NCI-H128 (cell line): Measurements from ENCODE around the gene RPS6KB1.
A peak's percentile ranks its signal among the peaks of the same experiment; 100 is the strongest.
"Not testable (repeated sequence)": the region's sequence is repeated elsewhere in the genome, so short reads cannot be mapped to it uniquely, and the experiment has no call there.

Source experiments
- DNase-seq: peaks from one replicate; lab custom pipeline; 2025; ENCODE audit not compliant: unreplicated experiment; lab: John Stamatoyannopoulos, UW

Gene RPS6KB1

DNA sequence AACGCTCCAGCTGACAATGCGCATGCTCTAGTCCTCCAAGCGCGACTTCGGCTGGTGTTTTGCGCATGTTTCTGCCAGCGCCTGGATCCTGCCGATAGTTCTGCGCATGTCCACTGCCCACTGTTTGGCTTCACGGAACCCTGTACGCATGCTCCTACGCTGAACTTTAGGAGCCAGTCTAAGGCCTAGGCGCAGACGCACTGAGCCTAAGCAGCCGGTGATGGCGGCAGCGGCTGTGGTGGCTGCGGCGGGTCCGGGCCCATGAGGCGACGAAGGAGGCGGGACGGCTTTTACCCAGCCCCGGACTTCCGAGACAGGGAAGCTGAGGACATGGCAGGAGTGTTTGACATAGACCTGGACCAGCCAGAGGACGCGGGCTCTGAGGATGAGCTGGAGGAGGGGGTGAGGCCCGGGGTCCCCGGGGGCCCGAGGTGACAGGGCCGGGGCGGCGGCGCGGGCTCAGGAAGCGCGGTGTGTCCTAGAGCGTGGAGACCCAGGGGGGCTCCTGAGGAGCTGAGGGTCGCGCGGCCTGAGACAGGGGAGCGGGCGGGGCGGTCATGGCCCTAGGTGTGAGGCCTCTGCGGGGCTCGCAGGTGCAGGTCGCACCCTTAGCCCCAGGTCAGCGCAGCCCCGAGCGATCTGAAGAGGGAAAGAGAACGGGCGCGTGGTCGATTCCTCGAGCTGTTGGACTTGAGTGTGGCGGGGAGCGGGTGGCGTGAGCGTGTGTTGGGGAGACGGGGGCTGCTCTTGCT lies at the start of gene RPS6KB1, which contains the start of gene TUBD1:
Gene RPS6KB1, plus strand, starts transcription at position 198 of the 752 bp plus-strand sequence. Its CDS starts 64 bp downstream, at position 262.
Gene TUBD1, minus strand, starts transcription at position 20 of the 752 bp plus-strand sequence. CDS start 1,941 bp downstream, outside the sequence.
- peak; percentile 94 for DNase-seq

DNA sequence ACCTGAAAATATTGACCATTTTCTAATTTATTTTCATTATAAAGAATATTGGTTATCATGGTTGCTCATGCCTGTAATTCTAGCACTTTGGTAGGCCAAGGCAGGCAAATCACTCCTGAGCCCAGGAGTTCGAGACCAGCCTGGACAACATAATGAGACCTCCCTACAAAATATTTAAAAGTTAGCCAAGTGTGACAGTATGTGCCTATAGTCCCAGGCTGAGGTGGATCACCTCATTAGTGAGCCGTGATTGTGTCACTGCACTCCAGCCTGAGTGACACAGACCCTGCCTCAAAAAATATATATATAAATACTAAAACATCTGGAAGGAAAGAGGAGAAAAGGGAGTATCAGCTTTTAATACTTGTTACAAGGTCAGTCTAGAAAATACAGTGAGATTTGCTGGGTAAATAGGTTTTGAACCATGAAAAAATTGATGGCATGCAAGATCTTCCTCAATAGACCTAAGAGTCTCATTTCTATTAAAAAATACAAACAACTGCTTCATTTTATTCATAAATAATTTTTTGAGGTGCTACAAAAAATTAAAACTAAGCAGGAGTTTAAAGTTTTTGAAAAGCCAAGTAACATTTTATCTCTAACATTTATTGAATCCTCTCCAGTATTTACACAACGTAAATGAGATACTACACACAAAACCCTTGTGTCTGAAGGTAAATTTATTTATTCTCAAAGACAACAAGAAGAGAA lies 47.9 kb upstream of the RPS6KB1 start:
- no peak for DNase-seq

DNA sequence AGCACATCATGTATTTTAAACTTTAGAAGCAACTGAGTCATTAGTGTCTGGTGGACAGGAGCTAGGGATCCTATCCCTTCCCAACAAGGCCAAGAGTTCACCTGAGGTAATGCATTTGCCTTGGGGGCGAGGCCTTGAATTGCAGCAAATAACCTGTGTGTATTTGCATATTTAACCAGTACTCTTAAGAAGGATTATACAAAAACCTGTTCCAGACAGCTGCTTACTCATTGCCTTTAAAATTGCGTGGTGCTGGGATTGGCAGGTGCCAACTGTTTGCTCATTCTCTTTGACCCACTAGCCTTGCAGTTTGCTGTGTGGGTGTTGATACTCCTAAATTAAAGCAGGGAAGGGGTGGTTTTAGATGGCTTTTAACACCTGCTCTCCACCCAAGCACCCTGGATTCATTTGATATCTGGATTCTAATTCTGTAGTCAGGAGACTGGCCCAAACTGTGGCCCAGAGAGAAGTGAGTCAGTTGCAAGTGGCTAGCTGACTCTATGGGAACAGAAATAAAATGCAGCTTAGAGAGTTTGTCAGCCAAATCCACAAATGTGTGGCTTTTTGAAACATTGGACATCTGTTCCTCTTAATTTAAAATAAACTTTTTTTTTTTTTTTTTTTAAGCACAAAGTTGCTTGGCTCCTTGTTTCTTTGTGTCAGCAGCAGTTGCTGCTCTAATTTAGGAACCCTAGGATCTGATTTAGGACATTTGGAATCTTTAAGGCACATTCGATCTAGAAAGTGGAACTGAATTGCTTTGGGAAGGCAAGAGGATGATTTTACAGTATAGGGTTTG lies 47.1 kb upstream of the RPS6KB1 start:
- no peak for DNase-seq

DNA sequence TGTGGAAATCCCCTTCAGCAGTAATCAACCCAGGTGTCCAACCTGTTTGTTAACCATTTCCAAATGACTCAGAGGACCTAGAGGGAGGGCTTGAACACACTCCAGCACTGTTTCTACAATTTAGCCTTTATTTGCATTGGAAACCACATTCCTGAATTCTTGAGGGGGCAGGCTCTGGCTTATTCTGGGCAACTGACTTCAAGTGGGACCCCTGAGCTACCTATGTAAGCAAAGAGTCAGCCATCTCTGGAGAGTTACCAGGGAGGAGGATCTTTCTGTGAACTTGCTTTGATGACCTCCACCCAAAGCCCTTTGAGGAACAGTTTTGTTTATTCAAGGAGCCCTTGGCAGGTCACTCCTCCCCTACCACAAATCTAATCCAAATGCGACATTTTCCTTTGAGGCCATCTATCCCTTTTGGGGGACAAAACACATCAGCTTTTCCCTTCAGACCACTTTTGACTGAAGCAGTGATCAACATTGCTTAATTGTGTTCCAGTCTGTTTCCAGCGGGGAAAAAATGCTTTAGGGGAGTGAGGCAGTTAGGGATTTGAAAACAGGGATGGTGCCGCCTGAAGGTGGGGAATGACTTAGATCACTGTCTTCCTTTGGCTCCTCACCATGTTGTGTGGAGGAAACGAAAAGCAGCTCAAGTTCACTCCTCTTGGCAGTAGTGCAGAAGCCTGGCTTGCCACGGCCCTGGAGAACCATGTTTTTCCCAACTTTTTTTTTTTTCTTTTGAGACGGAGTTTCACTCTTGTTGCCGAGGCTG lies 46.3 kb upstream of the RPS6KB1 start:
- no peak for DNase-seq

DNA sequence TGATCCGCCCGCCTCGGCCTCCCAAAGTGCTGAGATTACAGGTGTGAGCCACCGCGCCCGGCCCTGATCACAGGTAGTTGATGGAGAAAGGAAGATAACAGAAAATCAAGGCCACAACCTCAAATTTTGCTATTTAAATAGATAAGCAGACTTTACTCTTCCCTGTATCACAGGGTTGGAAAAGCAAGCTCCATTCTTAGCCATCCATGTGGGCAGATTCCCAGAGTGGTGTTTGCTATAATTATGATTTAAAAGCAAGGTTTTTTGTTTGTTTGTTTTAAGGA lies 44.6 kb upstream of the RPS6KB1 start:
- DNase-seq, result no peak

DNA sequence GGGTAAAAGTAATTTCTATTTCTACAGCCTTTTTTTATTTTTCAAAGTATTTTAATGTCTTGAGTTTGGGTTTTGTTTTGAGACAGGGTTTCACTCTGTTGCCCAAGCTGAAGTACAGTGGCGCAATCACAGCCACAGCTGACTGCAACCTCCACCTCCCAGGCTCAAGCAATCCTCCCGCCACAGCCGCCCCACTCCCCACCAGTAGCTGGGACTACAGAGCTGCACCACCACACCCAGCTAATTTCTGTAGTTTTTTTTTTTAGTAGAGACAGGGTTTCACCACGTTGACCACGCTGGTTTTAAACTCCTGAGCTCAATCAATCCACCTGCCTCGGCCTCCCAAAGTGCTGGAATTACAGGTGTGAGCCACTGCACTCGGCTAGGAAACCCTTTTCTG lies 44.1 kb upstream of the RPS6KB1 start:
- DNase-seq, result no peak

DNA sequence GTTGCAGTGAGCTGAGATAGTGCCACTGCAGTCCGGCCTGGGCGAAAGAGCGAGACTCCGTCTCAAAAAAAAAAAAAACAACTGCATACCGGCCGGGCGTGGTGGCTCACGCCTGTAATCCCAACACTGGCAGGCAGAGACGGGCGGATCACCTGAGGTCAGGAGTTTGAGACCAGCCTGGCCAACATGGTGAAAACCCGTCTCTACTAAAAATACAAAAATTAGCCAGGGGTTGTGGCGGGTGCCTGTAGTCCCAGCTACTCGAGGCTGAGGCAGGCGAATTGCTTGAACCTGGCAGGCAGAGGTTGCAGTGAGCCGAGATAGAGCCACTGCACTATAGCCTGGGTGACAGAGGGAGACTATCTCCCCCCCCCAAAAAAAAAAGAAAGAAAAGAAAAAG lies 42.6 kb upstream of the RPS6KB1 start:
- DNase-seq, result not testable (repeated sequence)

DNA sequence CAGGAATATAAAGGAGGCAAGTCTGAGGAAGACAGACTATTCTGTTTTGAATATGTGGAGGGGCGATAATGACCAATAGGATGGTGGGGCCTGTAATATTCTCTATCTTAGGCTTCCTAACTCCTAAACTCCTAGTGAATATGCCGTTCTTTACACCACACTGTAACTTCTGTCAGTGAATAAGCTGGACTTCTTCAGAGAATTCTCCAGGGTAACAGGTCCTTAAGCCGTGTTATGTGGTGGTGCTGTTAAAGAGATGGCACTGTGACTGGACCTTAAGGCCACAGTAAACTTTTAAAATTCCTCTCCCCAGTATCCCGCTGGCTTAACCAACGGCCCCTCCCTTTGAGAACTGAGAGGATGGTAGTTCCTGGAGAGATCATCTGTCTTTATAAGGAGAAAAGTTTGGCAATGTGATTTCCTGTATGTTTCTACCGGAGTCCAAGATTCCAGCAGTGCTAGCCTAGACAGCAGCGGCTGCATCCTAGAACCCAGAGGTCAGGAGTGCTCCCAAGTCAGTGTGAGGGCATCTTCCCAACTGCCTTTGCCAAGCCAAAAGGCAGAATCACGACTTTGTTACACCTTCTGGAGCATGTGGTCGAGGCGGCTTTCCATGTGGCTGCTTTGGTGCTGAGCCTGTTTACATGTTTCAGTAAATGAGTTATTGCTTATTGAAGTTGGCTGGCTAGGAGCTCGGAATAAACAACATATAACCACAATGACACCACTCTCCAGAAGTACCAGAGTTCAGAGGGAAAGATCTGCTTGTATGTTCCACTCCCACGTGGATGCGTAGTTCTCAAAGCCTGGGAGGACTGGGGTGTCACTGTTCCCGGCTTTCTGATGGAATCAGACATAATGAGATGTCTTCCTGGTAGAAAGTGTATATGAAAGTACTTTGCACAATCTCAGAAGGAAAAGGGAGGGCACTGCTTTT lies 41.2 kb upstream of the RPS6KB1 start:
- DNase-seq, result no peak

DNA sequence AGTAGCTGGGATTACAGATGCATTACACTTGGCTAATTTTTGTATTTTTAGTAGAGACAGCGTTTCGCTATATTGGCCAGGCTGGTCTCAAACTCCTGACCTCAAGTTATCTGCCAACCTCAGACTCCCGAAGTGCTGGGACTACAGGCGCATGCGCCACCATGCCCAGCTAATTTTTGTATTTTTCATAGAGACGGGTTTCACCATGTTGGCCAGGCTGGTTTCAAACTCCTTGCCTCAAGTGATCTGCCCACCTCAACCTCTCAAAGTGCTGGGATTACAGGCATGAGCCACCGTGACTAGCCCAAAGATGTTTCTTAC lies 40.1 kb upstream of the RPS6KB1 start:
- DNase-seq, result not testable (repeated sequence)

DNA sequence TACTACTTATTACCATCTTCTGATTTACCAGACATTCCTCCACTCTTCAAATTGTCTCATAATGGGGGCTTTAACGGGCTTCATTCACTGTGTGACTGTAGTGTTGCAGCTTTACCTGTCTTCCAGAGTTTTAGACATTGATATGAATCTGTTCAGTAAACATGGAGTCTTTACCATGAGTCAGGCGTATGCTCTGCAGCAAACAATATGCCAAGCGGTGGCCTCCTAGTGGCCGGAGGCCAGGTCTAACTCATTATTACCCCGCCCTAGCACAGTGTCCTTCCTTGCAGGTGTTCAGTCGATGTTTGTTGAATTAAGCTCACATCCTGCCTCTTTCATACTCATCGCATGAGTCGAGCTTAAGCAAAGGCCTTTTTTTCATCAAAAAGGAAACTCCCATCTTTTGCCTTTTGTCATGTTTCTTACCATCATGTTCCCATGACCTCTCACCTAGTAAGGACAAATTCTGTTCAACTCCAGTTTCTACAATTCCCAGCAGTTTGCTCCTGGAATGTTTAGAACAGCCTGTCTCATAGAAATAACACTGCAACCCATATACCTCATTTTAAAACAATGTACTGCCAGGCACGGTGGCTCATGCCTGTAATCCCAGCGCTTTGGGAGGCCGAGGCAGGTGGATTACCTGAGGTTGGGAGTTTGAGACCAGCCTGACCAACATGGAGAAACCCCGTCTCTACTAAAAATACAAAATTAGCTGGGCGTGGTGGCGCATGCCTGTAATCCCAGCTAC lies 39.6 kb upstream of the RPS6KB1 start:
- no peak for DNase-seq

DNA sequence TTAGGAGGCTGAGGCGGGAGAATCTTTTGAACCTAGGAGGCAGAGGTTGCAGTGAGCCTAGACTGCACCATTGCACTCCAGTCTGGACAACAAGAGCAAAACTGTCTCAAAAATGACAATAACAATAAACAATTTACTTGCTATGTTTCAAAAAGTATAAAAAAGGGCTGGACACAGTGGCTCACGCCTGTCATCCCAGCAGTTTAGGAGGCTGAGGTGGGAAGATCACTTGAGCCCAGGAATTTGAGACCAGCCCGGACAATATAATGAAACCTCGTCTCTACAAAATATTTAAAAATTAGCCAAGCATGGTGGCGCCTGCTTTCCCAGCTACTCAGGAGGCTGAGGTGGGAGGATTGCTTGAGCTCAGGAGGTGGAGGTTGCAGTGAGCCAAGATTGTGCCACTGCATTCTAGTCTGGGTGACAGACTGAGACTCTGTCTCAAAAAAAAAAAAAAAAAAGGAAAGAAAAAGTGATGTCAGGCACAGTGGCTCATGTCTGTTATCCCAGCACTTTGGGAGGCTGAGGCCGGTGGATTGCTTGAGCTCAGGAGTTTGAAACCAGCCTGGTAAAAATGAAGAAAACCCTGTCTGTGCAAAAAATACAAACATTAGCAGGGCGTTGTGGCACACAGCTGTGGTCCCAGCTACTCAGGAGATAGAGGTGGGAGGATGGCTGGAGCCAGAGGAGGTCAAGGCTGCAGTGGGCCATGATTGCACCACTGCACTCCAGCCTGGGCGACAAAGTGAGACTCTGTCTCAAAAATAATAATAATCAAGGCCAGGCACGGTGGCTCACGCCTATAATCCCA lies 38.8 kb upstream of the RPS6KB1 start:
- not testable (repeated sequence) for DNase-seq

DNA sequence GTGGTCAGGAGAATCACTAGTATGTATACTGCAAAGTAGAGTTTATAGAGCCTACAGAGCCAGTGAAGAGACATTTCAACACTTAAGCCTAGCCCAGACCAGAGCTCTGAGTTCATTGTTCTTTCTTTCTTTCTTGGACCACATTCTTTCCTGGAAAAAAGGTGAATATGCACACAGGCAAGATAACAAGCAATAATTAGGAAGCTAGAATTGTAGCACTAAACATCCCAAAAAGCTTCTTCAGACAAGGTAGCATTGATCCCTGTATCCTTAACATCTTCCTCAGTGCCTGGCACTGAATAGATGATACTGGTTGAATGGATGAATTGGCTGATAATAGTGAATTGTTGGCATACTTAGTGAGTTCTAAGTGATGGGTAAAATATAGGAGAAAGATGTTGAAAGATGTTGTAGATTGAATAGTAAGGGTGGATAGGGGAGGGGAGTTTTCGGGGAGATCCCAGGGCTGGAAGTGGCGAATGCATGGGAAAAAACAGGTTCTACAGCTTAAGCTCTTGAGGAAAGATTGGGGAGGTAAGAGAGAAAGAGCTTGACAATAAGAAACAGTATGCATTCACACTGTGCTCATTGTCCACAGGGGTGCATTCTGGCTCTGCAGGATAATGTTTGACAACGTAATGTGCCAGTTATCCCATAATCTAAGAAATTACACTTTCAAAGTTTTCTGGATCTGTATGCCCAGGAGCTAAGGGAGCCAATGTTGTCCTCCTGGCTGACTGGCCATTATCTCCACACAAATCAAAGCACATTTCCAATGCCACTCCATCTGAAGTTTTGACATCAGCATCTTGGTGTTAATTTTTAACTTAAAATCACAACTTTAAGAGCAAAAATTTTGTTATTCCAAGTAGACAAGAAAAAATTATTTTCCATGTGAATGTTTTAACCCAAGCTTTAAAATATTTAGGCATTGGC lies 35.8 kb upstream of the RPS6KB1 start:
- DNase-seq, result no peak

DNA sequence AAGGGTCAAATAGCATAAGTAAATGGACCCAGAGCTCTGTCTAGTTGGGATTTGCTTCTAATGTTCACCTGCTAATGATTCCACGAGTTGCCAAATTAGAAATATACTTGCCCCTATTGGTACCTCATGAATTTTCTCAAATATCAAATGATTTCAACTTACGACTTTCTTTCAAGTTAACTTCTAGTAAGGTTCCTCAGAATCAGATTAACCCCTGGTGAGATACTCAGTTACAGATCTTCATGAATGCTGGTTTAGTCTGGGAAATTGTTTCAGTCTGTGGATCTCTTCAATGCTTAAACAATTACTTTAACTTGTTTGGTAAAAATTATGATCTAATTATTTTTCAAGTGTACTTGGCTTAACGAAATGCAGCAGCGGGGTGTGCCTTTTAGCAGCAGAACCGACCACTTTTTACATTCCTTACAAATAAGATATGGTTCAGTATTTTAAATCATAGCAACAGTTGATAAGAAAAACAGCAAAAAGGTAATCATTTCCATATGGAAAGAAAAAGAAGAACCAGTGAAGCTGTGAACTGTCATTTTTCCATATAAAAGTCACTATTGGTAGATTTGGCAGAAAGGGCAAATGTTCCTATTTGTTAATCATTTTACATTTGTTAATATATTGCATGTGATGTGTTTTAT lies 34.6 kb upstream of the RPS6KB1 start:
- DNase-seq, result no peak

DNA sequence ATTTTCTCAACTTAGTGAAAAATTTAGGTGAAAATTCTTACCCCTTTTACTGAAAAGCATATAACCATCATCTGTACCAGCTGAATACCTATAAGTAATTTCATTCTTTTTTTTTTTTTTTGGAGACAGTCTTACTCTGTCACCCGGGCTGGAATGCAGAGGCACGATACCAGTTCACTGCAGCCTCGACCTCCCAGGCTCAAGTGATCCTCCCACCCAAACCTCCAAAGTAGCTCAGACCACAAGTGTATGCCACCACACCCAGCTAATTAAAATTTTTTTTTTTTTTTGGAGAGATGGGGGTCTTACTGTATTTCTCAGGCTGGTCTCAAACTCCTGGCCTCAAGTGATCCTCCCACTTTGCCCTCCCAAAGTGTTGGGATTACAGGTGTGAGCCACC lies 34.0 kb upstream of the RPS6KB1 start:
- no peak for DNase-seq

DNA sequence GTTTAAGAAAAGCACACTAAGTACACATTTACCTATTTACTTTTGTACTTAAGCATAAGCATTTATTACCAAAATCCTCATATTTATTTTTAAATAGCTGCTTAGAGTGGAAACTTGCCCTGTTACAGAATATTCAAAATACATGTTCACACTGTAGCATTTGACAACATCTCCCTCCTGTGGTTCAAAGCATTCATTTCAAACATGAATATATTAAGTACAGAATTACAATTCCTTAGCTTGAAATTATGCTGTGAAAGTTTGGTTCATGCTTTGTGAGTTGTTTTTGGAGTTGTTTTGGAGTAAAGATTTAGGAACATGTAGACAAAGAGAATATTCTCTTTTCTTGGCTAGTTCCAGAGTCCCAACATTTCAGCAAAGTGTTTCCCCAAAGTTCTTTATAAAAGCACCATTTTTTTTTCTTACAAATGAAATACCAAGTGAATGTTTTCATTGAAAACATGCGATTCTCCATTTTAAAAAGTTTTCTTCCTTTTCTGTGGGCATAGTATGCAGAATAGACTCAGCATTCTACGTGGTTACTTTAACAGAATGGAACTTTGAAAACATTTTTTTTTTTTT lies 33.4 kb upstream of the RPS6KB1 start:
- no peak for DNase-seq

DNA sequence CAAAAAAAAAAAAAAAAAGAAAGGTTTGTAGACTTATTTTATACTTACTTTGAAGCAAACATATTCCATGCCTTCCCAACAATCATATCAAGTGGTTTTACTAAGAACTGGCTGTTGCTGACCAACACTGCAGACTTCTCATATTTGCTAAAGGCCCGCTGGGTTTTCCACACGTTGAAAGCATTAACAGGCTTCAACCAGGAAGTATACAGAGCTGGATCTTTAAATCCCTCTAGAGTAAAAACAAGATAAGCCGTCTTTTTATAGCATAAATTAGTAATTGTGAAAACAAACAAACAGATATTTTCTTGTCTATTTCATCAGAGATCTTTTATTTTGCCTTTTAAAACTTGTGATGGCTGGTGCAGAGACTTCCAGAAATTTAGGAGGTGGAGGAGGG lies 29.3 kb upstream of the RPS6KB1 start:
- no peak for DNase-seq

DNA sequence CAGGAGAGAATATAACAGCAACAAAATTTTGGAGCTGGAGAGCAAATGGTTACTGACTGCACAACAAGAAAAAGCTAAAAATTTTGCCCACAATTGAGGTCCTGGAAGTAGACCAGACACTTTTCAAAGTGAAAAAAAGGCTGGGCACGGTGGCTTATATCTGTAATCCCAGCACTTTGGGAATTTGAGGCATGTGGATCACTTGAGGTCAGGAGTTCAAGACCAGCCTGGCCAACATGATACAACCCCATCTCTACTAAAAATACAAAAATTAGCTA lies 23.0 kb upstream of the RPS6KB1 start:
- no peak for DNase-seq
